CD4-positive, alpha-beta T cell treated with Interleukin-17A for 4 hours (primary cell): ENCODE results near the gene MGST2.

Source experiments
- DNase-seq: peaks from one replicate; pipeline ENCODE4 v3.0.0-alpha.2; 2020; ENCODE audit warnings: mixed read lengths

The MGST2 gene

GRCh38 chr4:139712882-139713281 lies 47.3 kb downstream of the MGST2 start:
- DNase-seq, result no peak

- DNase-seq, result no peak
Measured at GRCh38 chr4:139715746-139716391, 50.2 kb downstream of the MGST2 start.

GRCh38 chr4:139718358-139718757 lies 52.7 kb downstream of the MGST2 start:
- no peak for DNase-seq

- no peak for DNase-seq
Measured at GRCh38 chr4:139718833-139719232, 53.2 kb downstream of the MGST2 start.

- DNase-seq, result no peak
Measured at GRCh38 chr4:139719381-139720101, 53.9 kb downstream of the MGST2 start.

- no peak for DNase-seq
Measured at GRCh38 chr4:139720806-139721205, 55.2 kb downstream of the MGST2 start.

- no peak for DNase-seq
Measured at GRCh38 chr4:139721789-139722188, 56.2 kb downstream of the MGST2 start.

GRCh38 chr4:139725236-139725635 lies 59.6 kb downstream of the MGST2 start:
- no peak for DNase-seq

- DNase-seq, result no peak
Measured at GRCh38 chr4:139726615-139727014, 61.0 kb downstream of the MGST2 start.

GRCh38 chr4:139728146-139728545 lies 62.5 kb downstream of the MGST2 start:
- DNase-seq, result no peak

- no peak for DNase-seq
Measured at GRCh38 chr4:139728840-139729239, 63.2 kb downstream of the MGST2 start.

GRCh38 chr4:139732991-139733570 lies 67.5 kb downstream of the MGST2 start:
- no peak for DNase-seq

GRCh38 chr4:139734201-139734874 lies 68.7 kb downstream of the MGST2 start:
- no peak for DNase-seq

- peak; percentile 65 for DNase-seq
Measured at GRCh38 chr4:139734875-139735380, 69.3 kb downstream of the MGST2 start.

GRCh38 chr4:139735381-139736273 lies 70.0 kb downstream of the MGST2 start:
- peak; percentile 5 for DNase-seq

GRCh38 chr4:139736274-139736660 lies 70.6 kb downstream of the MGST2 start:
- no peak for DNase-seq

GRCh38 chr4:139736661-139737060 lies 71.0 kb downstream of the MGST2 start:
- DNase-seq, result no peak

- no peak for DNase-seq
Measured at GRCh38 chr4:139738846-139739613, 73.4 kb downstream of the MGST2 start.

- DNase-seq, result no peak
Measured at GRCh38 chr4:139740121-139740520, 74.5 kb downstream of the MGST2 start.

- DNase-seq, result no peak
Measured at GRCh38 chr4:139740531-139741041, 75.0 kb downstream of the MGST2 start.

GRCh38 chr4:139743027-139743426 lies 77.4 kb downstream of the MGST2 start:
- no peak for DNase-seq
